Measurements from ENCODE around the gene CHRD. TPM values are rescaled to one million over a fixed set of nuclear protein-coding genes. Genes with fewer than 3 reads are reported as not detected.

CHRD gene
- total RNA-seq, 1 donor from 2014 or later, result 0.20 TPM

DNA sequence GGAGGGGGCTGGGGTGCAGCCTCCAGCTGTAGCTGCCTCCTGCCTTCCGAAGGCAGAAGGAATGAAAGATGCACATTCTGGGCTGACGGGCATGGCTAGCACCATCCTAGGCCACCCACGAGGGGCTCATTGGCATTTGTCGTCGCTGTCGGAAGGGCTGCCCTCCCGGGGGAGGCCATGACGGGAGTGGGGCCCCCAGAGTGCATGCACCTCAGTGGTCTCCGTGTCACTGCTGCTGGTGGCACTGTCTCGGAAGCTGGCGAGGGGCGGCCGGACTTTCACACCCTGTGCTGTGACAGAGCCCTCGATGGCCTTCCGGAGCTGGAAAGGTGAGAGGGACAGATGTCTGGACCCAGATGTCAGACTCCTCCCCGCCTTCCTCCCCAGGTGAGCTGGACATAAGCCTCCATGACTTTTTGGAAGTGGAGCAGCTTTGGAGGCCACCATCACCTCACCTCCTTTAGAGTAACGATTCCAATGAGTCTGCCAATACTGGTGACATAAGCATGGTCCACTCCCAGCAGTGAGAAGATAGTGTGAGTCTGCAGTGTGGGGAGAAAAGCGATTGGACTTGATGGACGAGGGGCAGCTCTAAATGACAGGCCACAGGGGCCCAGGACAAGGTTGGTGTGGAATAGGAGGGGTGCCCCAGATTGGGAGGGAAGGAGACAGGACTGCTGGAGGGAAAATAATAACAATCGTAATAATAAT is 33.2 kb upstream of the CHRD start:
- no peak for DNase-seq (ENCODE audit: low read depth in 2 of 2)

DNA sequence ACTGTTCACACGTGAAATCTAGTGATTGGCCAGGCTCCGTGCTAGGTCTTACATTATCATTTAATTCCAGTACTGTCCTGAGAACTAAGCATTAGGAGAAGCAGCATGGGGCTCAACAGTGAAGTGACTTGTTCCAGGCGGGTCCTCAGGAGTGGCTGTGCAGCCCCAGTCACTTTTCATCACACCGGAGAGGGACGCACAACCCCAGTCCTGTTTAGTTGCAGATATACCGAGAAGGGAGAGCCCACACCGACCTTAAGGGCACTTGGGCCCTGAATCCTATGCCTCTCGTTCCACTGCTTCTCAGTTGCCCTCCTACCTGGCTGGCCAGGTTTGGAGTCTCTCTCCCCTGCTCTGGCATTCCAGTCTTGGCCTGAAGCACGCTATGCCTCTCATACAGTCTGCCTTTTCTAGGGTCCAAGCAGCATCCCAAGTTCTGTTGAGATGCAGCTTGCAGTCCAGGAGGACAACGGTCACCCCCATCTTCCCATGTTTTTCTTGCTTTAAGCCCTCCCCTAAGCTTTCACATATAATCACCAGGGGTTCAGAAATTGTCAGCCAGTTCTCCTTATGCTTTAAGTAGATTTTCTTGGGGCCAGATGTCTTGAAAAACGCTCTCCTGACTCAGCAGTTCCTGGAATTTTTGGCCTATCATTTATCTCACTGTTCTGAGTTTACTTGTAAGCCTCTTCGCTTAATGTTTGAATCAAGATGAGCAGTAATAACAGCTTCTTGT is 32.4 kb upstream of the CHRD start:
- DNase-seq (ENCODE audit: low read depth in 2 of 2), result no peak

DNA sequence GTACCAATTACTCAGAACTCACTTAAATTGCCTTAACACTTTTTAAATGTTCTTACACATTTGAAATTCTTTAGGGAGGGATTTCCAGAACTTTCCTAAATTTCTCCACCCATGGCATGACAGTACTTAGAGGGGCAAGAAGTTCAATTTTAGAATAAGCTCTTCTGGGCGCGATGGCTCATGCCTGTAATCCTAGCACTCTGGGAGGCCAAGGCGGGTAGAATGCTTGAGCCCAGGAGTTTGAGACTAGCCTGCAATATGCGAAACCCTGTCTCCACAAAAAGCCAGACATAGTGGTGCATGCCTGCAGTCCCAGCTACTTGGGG is 31.8 kb upstream of the CHRD start:
- DNase-seq (ENCODE audit: low read depth in 2 of 2), result no peak

DNA sequence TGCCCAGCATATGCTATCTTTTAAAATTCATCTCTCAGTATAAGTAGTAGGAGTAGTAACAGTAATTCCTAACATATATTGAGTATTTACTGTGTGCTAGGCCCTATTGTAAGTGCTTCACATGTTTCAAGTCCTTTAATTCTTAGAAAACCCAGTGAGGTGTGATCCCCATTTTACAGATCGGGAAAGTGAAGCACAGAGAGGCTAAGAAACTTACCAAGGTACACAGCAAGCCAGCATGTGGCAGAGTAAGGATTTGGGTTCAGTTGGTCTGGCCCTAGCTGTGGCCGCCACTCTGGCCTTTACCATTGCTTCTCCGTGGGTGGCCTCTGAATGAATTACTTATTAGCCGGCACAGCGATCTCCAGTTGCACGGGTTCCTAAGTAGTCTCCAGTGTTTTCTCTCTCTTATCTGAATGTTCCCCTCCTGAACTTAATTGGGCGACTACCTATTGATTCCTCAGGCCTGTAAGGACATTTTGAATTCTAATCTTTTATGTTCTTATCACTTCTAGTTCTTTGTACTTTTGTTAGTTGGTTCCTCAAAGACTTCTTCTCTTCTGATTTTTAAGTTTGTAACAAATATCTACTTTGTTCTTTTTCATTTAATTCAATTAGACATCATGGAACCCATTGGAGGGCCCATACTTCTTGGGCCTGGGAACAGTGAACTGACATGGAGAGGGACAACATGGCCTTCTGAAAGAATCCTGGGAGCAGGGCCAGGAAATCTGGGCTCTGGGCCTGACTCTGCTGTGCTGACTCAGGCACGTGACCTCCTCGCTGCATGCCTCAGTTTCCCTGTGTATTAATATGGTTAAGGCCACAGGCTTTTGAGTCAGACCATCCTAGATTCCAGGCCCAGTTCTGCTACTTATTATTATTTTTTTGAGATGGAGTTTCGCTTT is 30.0 kb upstream of the CHRD start:
- no peak for DNase-seq (ENCODE audit: low read depth in 2 of 2)

DNA sequence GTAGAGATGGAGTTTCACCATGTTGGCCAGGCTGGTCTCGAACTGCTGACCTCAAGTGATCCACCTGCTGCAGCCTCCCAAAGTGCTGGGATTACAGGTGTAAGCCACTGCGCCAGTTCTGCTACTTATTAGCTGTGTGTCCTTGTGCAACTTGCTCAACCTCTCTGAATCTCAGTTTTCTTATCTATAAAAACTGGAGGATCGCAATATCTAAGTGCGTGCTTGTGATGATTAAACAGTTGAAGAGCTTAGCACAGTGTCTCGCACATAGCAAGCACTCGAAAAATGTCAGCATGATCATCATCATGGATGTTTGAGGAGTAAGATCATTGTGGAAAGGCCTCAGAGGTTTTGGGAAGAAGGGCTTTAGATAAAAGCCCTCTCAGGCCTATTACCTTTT is 29.2 kb upstream of the CHRD start:
- DNase-seq (ENCODE audit: low read depth in 2 of 2), result no peak

DNA sequence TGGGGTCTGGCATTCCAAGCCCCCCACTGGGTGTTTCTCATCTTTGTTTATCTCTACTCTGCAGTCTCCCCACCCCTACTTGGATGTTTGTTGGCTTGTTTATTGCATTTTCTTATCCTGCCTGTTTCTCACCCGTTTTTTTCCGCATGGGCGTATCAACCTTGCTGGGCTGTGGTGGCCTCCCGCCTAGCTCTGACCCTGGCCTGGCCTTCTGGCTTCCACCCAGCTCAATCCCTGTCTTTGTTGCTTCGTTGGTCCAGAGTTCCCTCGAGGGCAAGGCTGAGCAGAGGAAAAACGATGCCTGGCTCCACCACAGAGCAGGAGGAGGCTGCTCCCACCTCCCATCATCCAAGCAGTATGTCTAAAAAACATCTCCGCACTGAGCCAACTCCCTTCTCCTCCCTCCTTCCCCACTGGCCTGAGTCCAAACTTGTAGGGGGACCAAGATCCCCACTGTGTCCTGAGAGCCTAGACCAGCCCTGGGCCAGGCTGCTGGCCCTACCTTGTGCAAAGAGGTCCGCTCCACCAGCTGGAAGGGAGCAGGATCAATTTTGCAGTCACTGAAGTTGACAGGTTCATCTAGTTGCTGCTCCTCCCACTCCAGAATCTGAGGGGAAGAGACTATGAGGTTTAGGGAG is 28.2 kb upstream of the CHRD start:
- no peak for DNase-seq (ENCODE audit: low read depth in 2 of 2)

DNA sequence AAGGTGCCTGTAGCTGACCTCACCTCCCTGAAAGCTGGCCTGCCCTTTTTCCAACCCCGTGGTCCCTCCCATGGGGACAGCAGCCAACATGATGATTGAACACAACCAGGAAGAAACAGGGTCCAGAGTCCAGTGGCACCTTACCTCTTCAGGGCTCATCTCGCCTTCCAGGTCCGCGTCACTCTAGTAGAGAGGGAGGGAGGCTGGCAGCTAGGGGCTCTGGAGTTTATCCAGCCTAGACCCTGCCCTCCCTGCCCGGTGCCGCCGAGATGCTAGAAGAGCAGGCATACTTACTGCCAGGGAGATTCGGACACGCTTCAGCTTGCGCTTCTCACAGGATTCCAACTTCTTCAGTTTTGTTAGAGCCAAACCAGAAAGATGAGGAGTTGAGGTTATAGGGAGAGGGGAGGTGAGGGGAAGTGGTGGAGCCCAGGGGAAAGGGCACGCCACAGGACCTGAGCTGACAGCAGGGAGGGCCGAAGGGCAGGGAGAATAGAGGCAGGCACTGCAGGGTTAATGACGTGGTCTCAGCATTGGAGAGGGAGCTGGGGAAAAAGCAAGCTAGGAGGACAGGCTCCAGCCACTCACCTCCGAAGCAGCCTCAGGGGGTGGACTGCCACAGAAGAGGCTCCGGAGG is 27.6 kb upstream of the CHRD start:
- DNase-seq (ENCODE audit: low read depth in 2 of 2), result no peak

DNA sequence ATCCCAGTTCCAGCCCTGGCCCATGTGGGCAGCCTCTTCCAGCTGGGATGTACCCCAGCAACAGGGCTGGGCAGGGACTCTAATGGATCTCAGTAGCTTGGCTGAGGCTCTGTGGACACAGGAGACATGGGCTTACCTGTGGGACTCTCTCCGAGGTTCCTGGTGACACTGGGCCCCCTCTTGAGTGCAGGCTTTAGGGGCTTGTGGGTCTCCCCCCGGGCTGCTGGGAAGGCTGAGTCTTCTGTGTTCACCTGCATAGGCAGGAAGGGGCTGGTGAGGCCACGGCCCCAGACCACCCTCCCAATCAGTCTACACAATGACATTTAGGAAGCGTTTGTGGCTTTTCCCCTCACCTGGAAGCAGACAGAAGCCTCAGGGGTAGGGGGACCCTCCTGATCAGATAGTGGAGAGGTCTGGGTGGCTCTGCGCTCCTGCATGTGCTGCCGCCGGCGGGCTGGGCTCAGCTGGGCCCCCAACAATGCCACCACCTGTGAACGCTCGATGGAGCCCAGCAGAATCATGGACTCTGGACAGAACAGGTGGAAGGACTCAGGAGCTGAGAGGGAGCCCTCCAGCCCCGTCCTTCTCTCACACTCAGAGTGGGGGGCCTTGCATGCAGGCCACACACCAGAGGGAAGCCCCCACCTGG is 26.8 kb upstream of the CHRD start:
- no peak for DNase-seq (ENCODE audit: low read depth in 2 of 2)

DNA sequence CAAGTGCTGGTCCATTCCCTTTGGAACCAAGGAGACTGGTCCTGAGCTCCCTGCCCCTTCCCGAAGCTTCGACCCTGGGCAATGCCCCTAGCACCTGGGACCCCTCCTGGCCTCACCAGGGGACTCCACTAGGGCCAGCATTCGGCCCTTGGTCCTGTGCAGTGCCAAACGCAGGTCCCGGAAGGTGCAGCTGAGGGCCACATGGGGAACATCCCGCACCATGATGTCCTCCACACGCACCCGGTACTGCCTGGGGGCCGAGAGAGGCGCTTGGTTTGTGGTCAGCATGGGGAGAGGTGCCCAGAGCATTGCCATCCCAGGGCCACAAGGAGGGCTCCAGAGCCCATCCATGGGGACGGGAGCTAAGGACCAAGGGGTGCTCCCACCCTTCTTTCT is 26.3 kb upstream of the CHRD start:
- no peak for DNase-seq (ENCODE audit: low read depth in 2 of 2)

DNA sequence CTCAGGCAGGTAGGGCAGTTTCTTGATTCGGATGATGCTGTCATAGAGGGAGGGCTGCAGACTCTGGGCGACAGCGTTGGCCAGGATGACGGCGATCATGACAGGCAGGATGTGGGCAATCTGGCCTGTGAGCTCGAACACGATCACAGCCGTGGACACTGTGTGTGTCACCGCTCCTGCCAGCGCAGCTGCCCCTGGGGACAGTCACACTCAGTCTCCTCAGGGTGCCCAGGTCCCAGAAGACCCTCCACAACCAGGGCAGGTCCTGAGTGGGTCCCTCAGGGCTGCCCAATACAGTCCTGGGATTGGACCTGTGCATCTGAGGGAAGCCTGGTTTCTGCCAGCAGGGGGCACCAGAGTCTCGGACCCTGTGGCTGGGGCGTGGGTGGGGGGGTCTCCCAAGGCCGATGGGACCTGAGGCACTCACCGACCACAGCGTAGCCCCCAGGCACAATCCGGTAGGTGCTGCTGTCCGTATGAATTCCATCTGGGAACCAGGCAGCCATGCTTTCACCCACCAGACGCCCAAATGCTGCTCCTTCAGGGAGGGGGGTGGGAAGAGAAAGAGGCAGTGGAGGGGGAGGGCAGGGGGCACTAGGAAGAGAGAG is 25.6 kb upstream of the CHRD start:
- peak; percentile 43 to 62 for DNase-seq (ENCODE audit: low read depth in 2 of 2)

DNA sequence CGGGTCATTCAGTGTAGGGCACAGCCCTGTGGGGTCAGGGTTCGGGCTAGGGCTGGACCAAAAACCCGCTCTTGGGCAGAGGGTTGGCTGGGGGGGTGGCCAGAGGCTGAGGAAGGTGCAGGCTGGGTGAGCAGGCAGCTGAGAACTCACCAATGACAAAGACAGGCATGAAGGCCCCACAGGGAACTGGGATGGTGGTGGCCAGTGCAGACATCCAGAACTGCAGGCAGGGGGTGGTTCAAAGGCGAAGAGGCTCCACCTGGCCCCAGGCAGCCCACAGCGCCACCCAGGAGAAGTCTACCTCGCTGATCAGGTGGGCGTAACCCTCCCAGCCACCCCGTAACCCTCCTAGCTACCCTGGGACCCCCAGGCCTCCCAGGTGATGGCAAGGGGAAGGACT is 25.1 kb upstream of the CHRD start:
- DNase-seq (ENCODE audit: low read depth in 2 of 2), result no peak

DNA sequence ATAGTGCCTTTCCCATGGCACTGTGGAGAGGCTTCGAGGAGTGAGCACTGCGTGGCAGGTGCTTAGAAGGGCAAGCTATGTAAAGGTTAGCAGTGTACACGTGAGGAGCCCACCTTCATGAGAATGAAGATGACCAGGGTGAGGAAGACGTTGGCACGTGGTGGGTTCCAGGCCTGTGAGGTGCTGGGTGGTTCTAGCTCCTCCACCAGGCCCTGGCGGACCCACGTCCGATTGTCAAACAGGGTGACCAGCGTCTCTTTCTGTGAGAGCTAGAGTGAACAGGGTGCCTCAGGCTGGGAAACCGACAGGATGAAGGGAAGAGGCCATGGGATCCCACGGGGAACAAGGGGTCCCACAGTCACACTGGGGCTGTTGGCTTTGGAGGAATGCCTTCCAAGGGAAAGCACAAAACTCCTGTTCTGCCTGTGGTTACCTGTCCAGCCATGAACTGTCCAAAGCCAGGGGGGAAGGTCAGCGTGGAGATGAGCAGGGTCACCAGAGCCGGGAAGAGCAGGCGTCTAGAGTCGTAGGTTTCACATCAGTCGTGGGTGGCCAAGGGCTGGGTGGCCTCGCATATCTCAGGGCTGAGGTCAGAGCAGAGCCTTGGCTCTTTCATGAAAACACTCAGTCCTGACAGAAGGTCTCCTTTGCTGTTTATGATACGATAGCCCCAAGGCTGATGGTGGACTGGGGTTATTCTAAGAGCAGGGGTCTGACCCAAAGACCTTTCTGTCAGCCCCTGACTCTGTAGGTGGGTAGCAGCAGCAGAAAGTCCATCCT is 24.4 kb upstream of the CHRD start:
- DNase-seq (ENCODE audit: low read depth in 2 of 2), result no peak

DNA sequence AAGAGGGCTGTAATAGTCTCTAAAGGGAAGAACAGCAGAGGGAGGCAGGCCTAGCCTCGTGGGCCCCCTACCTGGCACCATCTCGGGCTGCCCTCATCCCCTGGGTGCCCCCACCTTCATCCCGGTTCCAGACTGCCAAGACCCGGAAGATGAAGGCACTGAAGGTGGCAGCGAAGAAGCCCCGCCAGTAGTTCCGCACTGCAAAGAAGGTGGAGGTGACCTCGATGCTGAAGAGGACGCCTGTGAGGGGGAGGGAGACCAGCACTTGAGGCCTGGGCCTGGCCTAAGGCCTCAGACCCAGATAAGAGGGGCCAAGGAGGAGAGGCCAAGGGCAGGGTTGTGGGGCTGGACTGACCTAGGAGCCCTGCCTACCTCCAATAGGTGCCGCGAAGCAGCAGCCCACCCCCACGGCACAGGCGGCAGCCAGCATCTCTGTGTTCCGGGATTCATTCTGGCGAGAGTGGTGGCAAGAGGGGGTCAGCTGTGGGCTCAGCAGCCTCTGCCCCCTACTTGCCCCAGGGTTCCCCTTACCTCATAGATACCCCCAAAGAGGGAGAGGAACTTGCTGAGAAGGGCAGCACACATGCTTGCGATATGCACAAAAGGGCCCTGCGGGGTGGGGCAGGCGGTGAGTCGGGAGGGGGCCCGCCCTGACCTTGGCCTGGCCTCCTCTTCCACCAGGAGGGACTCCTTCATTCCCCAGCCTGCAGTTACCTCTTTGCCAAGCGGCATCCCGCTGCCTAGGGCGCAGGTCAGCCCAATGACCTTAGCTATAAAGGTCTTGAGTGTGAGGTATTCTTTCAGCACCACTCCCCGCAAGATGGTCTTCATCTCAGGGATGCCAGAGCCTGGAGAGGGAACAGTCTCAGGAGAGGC is 22.4 kb upstream of the CHRD start:
- DNase-seq (ENCODE audit: low read depth in 2 of 2), result no peak

DNA sequence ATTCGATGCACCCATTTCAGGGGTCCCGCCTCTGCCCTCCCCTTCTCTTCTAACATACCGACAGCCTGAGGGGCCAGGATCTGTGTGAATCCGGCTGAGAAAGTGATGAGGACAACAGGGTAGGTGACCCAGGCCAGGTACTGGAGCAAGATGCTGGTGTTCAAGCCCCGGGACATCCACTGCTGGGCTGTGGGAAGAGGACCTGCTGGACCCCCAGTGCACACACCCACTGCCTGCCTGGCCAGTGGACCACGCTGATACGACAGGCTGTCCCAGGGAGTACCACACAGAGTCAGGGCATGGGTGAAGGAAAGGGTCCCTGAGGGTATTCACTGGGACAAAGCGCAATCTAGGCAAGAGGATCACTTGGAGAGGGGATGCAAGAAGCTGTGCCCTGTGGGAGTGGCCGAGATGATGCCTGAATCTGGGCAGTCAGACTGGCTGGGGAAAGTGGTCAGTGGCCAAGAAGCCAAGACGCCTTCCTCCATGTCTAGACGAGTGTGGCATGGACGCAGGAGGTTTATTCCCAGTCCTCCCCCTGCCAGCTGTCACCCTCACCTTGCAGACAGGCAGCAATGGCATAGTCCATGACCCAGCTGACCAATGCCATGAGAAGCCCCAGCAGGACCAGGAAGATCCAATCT is 21.6 kb upstream of the CHRD start:
- DNase-seq (ENCODE audit: low read depth in 2 of 2), result no peak

DNA sequence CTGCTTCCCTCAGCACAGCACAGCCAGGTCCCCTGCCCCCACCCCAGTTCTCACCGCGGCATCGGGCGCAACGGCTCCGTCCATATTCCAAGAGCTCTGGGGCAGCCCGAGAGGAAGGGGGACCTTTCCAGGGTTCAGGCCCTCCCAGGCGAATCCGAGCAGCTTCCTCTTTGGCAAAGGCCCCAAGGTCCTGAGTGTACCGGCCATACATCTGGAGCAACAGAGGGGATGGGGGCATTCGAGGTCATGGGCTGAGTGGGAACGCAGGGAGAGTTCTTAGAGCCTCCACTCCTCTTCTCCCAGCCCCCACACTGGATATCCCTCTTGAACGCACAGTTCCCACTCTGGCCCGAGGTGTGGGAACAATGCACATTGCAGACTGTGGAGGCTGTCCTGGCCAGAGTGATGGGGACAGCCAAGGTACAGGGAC is 20.9 kb upstream of the CHRD start:
- no peak for DNase-seq (ENCODE audit: low read depth in 2 of 2)

DNA sequence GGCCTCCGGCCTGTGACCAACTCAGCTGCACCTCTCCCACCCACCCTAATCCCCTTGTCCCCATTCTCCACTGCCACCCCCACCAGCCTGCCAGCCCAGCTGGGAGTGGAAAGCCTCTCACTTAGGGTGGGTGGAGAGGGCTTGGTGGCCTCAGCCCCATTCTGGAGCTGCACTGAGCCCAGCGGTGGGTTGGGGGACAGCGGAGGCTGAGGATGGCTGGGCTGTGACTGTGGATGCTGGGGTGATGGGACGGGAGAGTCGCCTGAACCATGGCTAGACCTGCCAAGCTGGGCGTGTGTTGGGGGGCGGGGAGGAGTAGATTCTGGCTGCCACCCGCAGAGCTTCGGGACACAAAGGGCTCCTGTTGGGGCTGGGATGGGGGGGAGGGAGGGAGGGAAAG is 20.2 kb upstream of the CHRD start:
- DNase-seq (ENCODE audit: low read depth in 2 of 2), result no peak

DNA sequence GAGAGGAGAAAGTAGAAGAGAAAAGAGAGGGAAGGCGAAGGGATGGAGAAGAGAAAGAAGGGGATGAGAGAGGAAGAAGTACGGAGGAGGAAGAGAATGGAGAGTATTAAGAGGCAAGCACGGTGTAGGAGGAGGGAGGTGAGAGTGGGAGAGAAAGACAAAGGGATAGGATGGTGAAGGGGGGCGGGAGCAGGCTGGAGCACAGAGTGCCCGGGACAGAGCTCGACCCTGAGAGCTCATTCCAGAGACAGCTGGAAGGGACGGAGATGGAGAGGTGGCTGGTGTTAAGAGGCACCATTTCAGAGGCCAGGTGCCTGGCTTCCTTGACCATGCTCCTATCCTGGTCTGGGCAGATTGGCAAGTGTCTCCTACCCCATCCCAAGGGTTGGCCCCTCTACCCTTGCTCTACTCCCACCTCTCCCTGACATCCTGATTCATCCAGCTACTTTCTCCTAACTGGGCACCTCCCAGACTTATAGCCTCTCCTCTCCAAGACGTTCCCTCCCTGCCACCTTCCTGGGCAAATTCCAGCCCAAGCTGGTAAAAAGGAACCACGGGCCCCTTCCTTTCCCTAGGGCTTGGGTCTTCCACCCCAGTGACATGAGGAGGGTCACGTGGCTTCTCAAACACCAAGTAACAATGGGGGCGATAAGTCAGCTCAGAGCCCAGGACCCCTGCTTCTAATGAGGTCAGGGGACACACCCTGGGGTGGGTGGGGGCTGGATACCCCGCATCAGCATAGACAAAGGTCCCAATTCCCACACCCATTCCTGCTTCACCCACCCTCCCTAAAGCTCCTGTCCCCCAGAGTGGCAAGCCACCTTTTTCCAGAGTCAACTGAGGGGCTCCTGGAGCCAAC is 19.6 kb upstream of the CHRD start:
- no peak for DNase-seq (ENCODE audit: low read depth in 2 of 2)
